GM12878 (cell line): ENCODE data around the gene USH1C.

Experiments used
- CREB1 ChIP-seq: IDR thresholded peaks from 2 replicates; pipeline ENCODE4 v1.6.1; 2012; ENCODE audit warnings: low read depth, mild to moderate bottlenecking, inconsistent platforms
- CTCF ChIP-seq, 3 experiments: IDR thresholded peaks in 2 of 3; conservative IDR thresholded peaks in 1 of 3; 2 replicates each; pipeline ENCODE4 v1.5.1; 2011; ENCODE audit warnings: low read depth in 3 of 3, low read length in 3 of 3, mild to moderate bottlenecking in 3 of 3, control low read depth in 2 of 3, moderate library complexity in 2 of 3, inconsistent platforms in 1 of 3, mixed read lengths in 1 of 3; ENCODE audit not compliant: control insufficient read depth in 2 of 3, insufficient read depth in 1 of 3; ENCODE audit errors: extremely low read depth in 1 of 3
- JUND ChIP-seq: IDR thresholded peaks from 2 replicates; pipeline ENCODE4 v1.6.1; 2012; ENCODE audit warnings: low read depth, mild to moderate bottlenecking, low read length, improper control_type of control experiment, moderate library complexity
- POLR2A ChIP-seq: IDR thresholded peaks from 2 replicates; pipeline ENCODE4 v1.6.1; 2011; ENCODE audit warnings: low read depth, mild to moderate bottlenecking, low read length
- RB1 ChIP-seq: fragments of 450-650 bp; formaldehyde crosslinking; IDR thresholded peaks from 2 replicates; pipeline ENCODE4 v1.6.1; 2017; ENCODE audit warnings: mild to moderate bottlenecking, borderline replicate concordance
- STAT1 ChIP-seq: fragments of 450-650 bp; conservative IDR thresholded peaks from 2 replicates; pipeline ENCODE4 v1.6.1; 2014; ENCODE audit warnings: antibody characterized with exemption, mild to moderate bottlenecking
- TBL1XR1 ChIP-seq: IDR thresholded peaks from 2 replicates; pipeline ENCODE4 v1.6.1; 2012; ENCODE audit warnings: low read depth, low read length, improper control_type of control experiment
- YY1 ChIP-seq: IDR thresholded peaks from 2 replicates; pipeline ENCODE4 v1.6.1; 2011; ENCODE audit warnings: low read depth, mild to moderate bottlenecking, low read length

DNA sequence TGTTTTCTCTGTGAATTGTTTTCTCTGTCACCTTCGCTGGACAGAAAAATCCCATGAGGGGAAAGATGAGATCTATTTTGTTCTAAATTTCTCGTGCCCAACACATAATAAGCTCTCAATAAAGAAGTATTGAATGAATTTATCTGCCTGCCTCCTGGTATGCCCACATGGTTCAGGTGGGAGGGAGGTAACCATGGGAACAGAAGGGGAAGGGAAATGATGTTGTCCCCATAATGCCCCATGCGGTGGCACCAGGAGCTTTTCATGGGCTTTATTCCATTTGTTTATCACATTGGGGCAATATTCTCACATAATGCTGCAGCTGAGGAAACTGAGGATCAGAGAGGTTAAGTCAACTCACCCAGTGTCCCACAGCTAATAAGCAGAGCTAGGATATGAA, 8.7 kb downstream of the USH1C start:
- TF ChIP-seq RB1 (no peak), STAT1 (no peak), CTCF (IDR thresholded peaks at IDR 0.05 in 2 of 3, conservative IDR thresholded peaks at IDR 0.05 in 1 of 3; ENCODE audit: control insufficient read depth in 2 of 3, extremely low read depth in 1 of 3, insufficient read depth in 1 of 3, low read depth in 3 of 3, low read length in 3 of 3) (no peak), CREB1 (no peak), POLR2A (no peak), JUND (no peak), YY1 (no peak), TBL1XR1 (no peak)
